Measurements from ENCODE around the gene NAV2. TPM values are rescaled to one million over a fixed set of nuclear protein-coding genes. Genes with fewer than 3 reads are reported as not detected.

NAV2 gene
- total RNA-seq, 1 donor from 2014 or later, result not detected

GRCh38 chr11:20017320-20017719, 304.7 kb downstream of the NAV2 start:
- intact Hi-C loops (cut with micrococcal nuclease), result no loop called here
- H3K4me3 Mint-ChIP-seq, result no peak overlapping the region
- no peaks in the 10 kb centered on the region for H3K9me3 Mint-ChIP-seq
- peaks cover 14% of the 10 kb centered on the region for H3K27me3 Mint-ChIP-seq
- no peak overlapping the region for H3K27ac Mint-ChIP-seq
- no peak for DNase-seq
- no peaks in the 10 kb centered on the region for H3K36me3 Mint-ChIP-seq (ENCODE audit: low read depth)
- H3K4me1 Mint-ChIP-seq, result no peaks in the 10 kb centered on the region

GRCh38 chr11:20020198-20020597, 307.6 kb downstream of the NAV2 start:
- H3K4me3 Mint-ChIP-seq, result no peak overlapping the region
- intact Hi-C loops (cut with micrococcal nuclease), result no loop called here
- no peaks in the 10 kb centered on the region for H3K9me3 Mint-ChIP-seq

GRCh38 chr11:20020716-20021115, 308.1 kb downstream of the NAV2 start:
- Mint-ChIP-seq H3K27ac (no peak overlapping the region), H3K36me3 (ENCODE audit: low read depth) (no peaks in the 10 kb centered on the region), H3K9me3 (no peaks in the 10 kb centered on the region), H3K4me1 (no peaks in the 10 kb centered on the region), H3K27me3 (peaks cover 1% of the 10 kb centered on the region), H3K4me3 (no peak overlapping the region)
- no peak for DNase-seq
- intact Hi-C loops (cut with micrococcal nuclease), result no loop called here

More at GRCh38 chr11:20020198-20020597, 307.6 kb downstream of the NAV2 start:
- Mint-ChIP-seq H3K36me3 (ENCODE audit: low read depth) (no peaks in the 10 kb centered on the region), H3K27me3 (peaks cover 4% of the 10 kb centered on the region), H3K27ac (no peak overlapping the region), H3K4me1 (no peaks in the 10 kb centered on the region)
- no peak for DNase-seq

GRCh38 chr11:20021212-20021611, 308.6 kb downstream of the NAV2 start:
- no peaks in the 10 kb centered on the region for H3K4me1 Mint-ChIP-seq
- no peak overlapping the region for H3K4me3 Mint-ChIP-seq
- intact Hi-C loops (cut with micrococcal nuclease), result no loop called here
- H3K27me3 Mint-ChIP-seq, result no peaks in the 10 kb centered on the region
- no peak for DNase-seq
- H3K27ac Mint-ChIP-seq, result no peak overlapping the region
- H3K36me3 Mint-ChIP-seq (ENCODE audit: low read depth), result no peaks in the 10 kb centered on the region
- no peaks in the 10 kb centered on the region for H3K9me3 Mint-ChIP-seq

- no peak for DNase-seq
- Mint-ChIP-seq H3K27me3 (no peaks in the 10 kb centered on the region), H3K9me3 (no peaks in the 10 kb centered on the region), H3K36me3 (ENCODE audit: low read depth) (no peaks in the 10 kb centered on the region), H3K27ac (no peak overlapping the region), H3K4me3 (no peak overlapping the region), H3K4me1 (no peaks in the 10 kb centered on the region)
- intact Hi-C loops (cut with micrococcal nuclease), result no loop called here
Observed at GRCh38 chr11:20021771-20022362, 309.2 kb downstream of the NAV2 start.

- H3K27me3 Mint-ChIP-seq, result no peaks in the 10 kb centered on the region
- H3K9me3 Mint-ChIP-seq, result no peaks in the 10 kb centered on the region
- no peaks in the 10 kb centered on the region for H3K36me3 Mint-ChIP-seq (ENCODE audit: low read depth)
- no peak overlapping the region for H3K27ac Mint-ChIP-seq
- H3K4me1 Mint-ChIP-seq, result no peaks in the 10 kb centered on the region
- no peak for DNase-seq
- intact Hi-C loops (cut with micrococcal nuclease), result no loop called here
- H3K4me3 Mint-ChIP-seq, result no peak overlapping the region
Observed at GRCh38 chr11:20022363-20023081, 309.9 kb downstream of the NAV2 start.

DNA sequence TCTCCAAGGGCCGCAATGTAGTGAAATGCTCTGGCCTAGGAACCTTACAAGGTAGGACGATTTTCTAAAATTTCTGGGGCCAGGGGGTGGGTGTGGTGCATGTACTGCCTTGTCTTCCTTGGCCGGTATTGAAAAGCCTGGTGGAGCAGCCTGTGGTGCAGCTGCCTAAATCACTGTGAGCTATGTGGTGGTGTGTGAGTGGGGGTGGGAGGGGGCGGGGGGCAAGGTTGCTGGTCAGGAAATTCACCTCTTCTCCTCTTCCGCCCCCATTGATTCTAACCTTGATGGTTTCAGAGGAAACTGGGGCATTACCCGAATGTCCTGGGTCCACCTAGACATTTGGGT, 310.4 kb downstream of the NAV2 start:
- no peaks in the 10 kb centered on the region for H3K36me3 Mint-ChIP-seq (ENCODE audit: low read depth)
- DNase-seq, result no peak
- intact Hi-C loops (cut with micrococcal nuclease), result no loop called here
- no peaks in the 10 kb centered on the region for H3K27me3 Mint-ChIP-seq
- H3K9me3 Mint-ChIP-seq, result no peaks in the 10 kb centered on the region
- H3K4me3 Mint-ChIP-seq, result no peak overlapping the region
- no peak overlapping the region for H3K27ac Mint-ChIP-seq
- H3K4me1 Mint-ChIP-seq, result no peaks in the 10 kb centered on the region

DNA sequence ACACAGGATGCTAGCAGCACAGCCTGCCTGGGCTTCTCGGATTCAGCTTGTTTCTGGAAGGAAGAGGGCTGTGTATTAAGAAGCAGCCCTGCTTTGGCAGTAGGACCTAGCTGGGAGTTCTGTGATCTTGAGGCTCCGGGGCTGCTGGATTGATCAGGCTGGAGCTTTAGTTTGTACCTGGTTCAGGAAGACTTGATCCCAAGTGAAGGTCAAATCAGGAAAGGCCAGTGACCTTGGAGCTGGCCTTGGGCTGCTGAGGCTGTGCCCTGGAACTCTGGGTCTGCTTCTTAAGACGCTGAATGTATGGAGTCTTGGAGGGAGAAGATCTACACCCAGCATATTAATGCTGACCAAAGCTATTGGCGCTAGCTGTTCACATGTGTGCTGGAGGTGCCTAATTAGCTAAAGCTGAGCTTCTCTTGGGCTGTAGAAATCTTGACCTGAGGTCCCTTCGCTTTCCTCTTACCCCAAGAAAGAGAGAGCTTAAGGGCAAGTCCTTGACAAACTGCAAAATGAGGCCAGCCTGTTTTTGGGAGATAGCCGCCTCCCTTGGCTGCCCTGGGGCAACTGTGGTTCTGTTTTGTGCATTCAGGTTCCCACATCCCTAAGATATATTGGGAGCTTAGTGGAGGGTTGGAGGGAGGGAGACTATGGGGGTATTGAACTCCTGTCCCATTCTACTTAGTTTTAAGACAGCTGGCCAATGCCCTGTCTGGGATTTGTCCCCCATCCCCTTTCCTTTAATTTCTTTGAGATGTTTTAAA, 311.7 kb downstream of the NAV2 start:
- intact Hi-C loops (cut with micrococcal nuclease), result no loop called here

GRCh38 chr11:20025332-20025840, 312.7 kb downstream of the NAV2 start:
- no peak overlapping the region for H3K4me3 Mint-ChIP-seq
- H3K27me3 Mint-ChIP-seq, result no peaks in the 10 kb centered on the region
- intact Hi-C loops (cut with micrococcal nuclease), result no loop called here
- no peaks in the 10 kb centered on the region for H3K36me3 Mint-ChIP-seq (ENCODE audit: low read depth)
- no peak overlapping the region for H3K27ac Mint-ChIP-seq
- no peaks in the 10 kb centered on the region for H3K4me1 Mint-ChIP-seq
- no peak for DNase-seq
- H3K9me3 Mint-ChIP-seq, result no peaks in the 10 kb centered on the region

More for the DNA sequence above, 311.7 kb downstream of the NAV2 start:
- H3K27ac Mint-ChIP-seq, result no peak overlapping the region
- H3K4me3 Mint-ChIP-seq, result no peak overlapping the region
- H3K36me3 Mint-ChIP-seq (ENCODE audit: low read depth), result no peaks in the 10 kb centered on the region
- H3K4me1 Mint-ChIP-seq, result no peaks in the 10 kb centered on the region
- no peak for DNase-seq
- no peaks in the 10 kb centered on the region for H3K9me3 Mint-ChIP-seq
- no peaks in the 10 kb centered on the region for H3K27me3 Mint-ChIP-seq

GRCh38 chr11:20026629-20027555, 314.3 kb downstream of the NAV2 start:
- Mint-ChIP-seq H3K4me1 (no peaks in the 10 kb centered on the region), H3K27me3 (no peaks in the 10 kb centered on the region), H3K9me3 (no peaks in the 10 kb centered on the region), H3K4me3 (no peak overlapping the region), H3K27ac (no peak overlapping the region), H3K36me3 (ENCODE audit: low read depth) (no peaks in the 10 kb centered on the region)
- intact Hi-C loops (cut with micrococcal nuclease), result no loop called here
- DNase-seq, result no peak

DNA sequence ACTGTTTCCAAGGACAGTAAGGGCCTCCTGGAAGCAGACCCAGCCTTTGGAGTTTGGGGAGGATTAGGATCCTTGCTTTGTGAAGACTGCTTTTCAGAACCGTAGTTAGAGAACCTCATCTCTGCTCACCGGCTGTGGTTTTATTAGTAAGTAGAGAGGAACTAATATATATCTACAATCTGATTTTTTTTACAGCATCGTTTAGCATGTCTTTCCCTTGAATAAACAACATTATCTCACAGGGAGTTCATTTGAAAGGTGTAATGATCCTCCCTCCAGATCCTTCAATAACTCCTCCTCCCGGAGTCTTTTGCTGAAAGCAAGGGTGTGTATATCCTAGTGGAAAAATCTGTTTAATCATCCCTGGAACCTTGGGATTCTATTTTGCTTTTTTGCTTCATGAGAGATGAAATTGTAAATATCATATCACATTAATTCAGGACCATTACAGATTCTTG, 314.9 kb downstream of the NAV2 start:
- DNase-seq, result no peak
- intact Hi-C loops (cut with micrococcal nuclease), result no loop called here
- Mint-ChIP-seq H3K27ac (no peak overlapping the region), H3K36me3 (ENCODE audit: low read depth) (no peaks in the 10 kb centered on the region), H3K4me1 (no peaks in the 10 kb centered on the region), H3K27me3 (no peaks in the 10 kb centered on the region), H3K9me3 (no peaks in the 10 kb centered on the region), H3K4me3 (no peak overlapping the region)

DNA sequence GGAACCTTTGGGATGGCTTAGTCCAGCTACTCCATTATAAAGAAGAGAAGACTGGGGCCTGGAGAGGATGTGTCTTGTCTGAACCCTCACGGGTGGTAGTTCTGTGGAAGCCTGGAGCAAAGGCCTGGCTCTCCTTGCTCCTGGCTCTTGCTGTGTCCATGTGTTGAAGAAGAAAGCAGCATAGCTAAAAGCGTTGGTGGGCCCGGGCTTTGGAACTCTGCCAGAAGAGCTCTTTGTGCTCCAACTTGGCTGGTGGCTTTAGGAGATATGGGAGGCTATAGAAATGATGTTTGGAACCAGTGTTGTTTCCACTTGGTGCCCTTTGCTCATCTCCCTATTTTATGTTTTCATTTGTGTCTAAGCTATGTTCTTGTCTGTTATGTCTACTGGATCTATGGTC, 316.6 kb downstream of the NAV2 start:
- Mint-ChIP-seq H3K4me1 (no peaks in the 10 kb centered on the region), H3K9me3 (no peaks in the 10 kb centered on the region), H3K27me3 (no peaks in the 10 kb centered on the region), H3K27ac (no peak overlapping the region), H3K4me3 (no peak overlapping the region), H3K36me3 (ENCODE audit: low read depth) (no peaks in the 10 kb centered on the region)
- intact Hi-C loops (cut with micrococcal nuclease), result no loop called here
- DNase-seq, result no peak

DNA sequence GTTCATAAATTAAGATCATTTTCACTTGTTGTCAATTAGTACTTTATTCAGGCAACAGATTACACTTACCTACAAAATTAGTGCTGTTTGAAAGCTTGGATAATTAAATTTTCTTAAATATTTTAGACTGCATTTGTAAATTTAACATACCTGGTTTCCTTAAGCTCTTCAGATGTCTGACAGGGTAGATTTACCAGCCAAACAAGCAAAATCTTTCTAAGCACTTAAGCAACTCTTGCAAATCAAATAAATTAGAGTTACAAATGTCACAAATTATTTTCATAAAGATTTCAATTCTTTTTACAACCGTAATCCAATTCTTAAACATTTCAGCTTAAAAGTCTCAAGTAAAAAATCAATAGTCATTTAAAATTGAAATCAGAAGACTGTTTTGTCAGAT, 317.8 kb downstream of the NAV2 start:
- intact Hi-C loops (cut with micrococcal nuclease), result no loop called here
- Mint-ChIP-seq H3K36me3 (ENCODE audit: low read depth) (no peaks in the 10 kb centered on the region), H3K27ac (no peak overlapping the region), H3K4me1 (no peaks in the 10 kb centered on the region), H3K4me3 (no peak overlapping the region), H3K27me3 (no peaks in the 10 kb centered on the region), H3K9me3 (no peaks in the 10 kb centered on the region)
- DNase-seq, result no peak

All from activated CD4-positive, alpha-beta T cell treated with anti-CD3 and anti-CD28 coated beads, Interleukin-2, amount 10 ng/mL, durations not matched to agents 24 days and 14 days (primary cell).